Measurements from ENCODE around the gene ARL10. TPM values are rescaled to one million over a fixed set of nuclear protein-coding genes. Genes with fewer than 3 reads are reported as not detected.
A peak's percentile ranks its signal among the peaks of the same experiment; 100 is the strongest.

The ARL10 gene
- total RNA-seq, 2 donors from 2014 or later, result 1.3 to 2.8 TPM

- DNase-seq, result no peak
- Histone ChIP-seq H3K27ac (no peak overlapping the region), H3K9ac (ENCODE audit: low read depth in 2 of 2, low read length in 2 of 2) (no peak overlapping the region), H3K4me3 (no peak overlapping the region), H3K36me3 (no peaks in the 10 kb centered on the region), H3K4me1 (peaks cover 3% of the 10 kb centered on the region), H3K9me3 (no peaks in the 10 kb centered on the region), H3K27me3 (no peaks in the 10 kb centered on the region)
- intact Hi-C loops (cut with DNase I), result loop anchor here (10.0 kb wide), 1 partner anchor 124 kb away; the partner anchor contains the start of gene RNF44
- TF ChIP-seq CTCF (IDR thresholded peaks at IDR 0.05), result no peak
Observed at GRCh38 chr5:176410486-176411180, 45.3 kb downstream of the ARL10 start.

DNA sequence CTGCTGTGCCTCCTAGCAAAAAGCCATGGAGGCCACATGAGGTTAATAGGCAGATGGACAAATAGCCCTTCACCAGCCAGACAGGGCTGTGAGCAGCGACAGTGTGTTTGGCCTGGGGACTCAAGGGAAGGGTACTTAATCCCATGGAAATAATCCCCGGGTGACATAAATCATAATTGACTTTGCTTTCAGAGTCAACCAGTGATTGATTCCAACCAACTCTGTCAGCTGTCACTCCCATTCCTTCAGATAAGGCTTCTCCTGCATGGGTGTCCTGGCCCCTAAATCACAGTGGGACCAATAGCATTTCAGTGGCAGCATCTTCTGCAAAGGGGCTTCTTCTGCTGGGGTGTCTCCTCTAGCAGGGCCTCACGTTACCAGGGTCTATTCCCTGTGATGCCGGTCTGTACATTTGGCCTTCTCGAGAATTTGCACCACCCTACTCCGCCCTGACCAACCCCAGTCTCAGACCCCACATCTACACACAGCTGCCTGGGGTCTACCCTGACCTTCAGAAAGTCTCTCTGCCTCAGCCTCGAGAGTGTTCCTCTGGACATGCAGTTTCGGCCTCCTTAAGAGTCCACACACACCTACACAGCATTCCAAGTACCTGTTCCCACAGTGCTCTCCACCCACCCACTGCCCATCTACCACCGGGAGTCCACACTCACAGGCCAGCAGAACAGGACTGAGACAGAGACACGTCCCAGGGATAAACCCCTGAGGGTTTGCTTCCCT is 47.4 kb downstream of the ARL10 start:
- H3K36me3 ChIP-seq, result no peaks in the 10 kb centered on the region
- H3K27me3 ChIP-seq, result no peaks in the 10 kb centered on the region
- no peaks in the 10 kb centered on the region for H3K4me1 ChIP-seq
- H3K9me3 ChIP-seq, result no peaks in the 10 kb centered on the region
- intact Hi-C loops (cut with DNase I), result loop anchor here (10.0 kb wide), 1 partner anchor 122 kb away; the partner anchor contains the start of gene RNF44
- no peak overlapping the region for H3K9ac ChIP-seq (ENCODE audit: low read depth in 2 of 2, low read length in 2 of 2)
- H3K27ac ChIP-seq, result no peak overlapping the region
- H3K4me3 ChIP-seq, result no peak overlapping the region
- no peak for TF ChIP-seq CTCF (IDR thresholded peaks at IDR 0.05)
- DNase-seq, result no peak

GRCh38 chr5:176413255-176413565 is 47.9 kb downstream of the ARL10 start:
- no peak for DNase-seq
- Histone ChIP-seq H3K4me1 (no peaks in the 10 kb centered on the region), H3K27ac (no peak overlapping the region), H3K27me3 (no peaks in the 10 kb centered on the region), H3K36me3 (no peaks in the 10 kb centered on the region), H3K9ac (ENCODE audit: low read depth in 2 of 2, low read length in 2 of 2) (no peak overlapping the region), H3K4me3 (no peak overlapping the region), H3K9me3 (no peaks in the 10 kb centered on the region)
- TF ChIP-seq CTCF (IDR thresholded peaks at IDR 0.05), result no peak
- intact Hi-C loops (cut with DNase I), result loop anchor here (10.0 kb wide), 1 partner anchor 122 kb away; the partner anchor contains the start of gene RNF44

DNA sequence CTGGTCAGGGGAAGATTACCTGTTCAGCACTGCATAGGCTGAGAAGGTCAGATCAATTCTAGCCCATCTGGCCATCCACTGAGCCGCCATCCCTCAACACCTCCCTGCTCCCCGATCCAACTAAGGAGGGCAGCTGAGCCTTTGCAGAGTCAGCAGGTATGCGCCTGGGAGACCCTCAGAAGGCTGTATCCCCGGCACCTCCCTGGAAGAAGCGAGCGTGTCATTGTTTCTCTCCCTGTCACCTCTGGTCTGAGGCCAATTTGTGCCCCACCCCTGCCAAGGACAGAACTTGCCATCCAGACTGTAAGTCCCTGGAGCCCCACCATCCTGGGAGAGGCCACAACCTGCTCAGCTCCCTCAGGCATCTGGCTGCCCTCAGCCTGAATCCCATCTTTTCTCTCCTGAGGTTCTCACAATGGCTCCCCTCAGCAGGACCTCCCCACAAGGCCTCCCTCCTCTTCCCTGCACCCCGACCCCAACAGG is 48.5 kb downstream of the ARL10 start:
- no peak for TF ChIP-seq CTCF (IDR thresholded peaks at IDR 0.05)
- no peaks in the 10 kb centered on the region for H3K27me3 ChIP-seq
- H3K9ac ChIP-seq (ENCODE audit: low read depth in 2 of 2, low read length in 2 of 2), result peak overlapping the region; percentile 47 to 62
- no peak overlapping the region for H3K4me3 ChIP-seq
- no peak overlapping the region for H3K27ac ChIP-seq
- H3K36me3 ChIP-seq, result no peaks in the 10 kb centered on the region
- no peak for DNase-seq
- H3K4me1 ChIP-seq, result no peaks in the 10 kb centered on the region
- no peaks in the 10 kb centered on the region for H3K9me3 ChIP-seq
- intact Hi-C loops (cut with DNase I), result loop anchor here (10.0 kb wide), 1 partner anchor 121 kb away; the partner anchor contains the start of gene RNF44

- no peak overlapping the region for H3K27ac ChIP-seq
- no peaks in the 10 kb centered on the region for H3K36me3 ChIP-seq
- no peak for TF ChIP-seq CTCF (IDR thresholded peaks at IDR 0.05)
- H3K4me1 ChIP-seq, result no peaks in the 10 kb centered on the region
- peak overlapping the region; percentile 97 for H3K4me3 ChIP-seq
- no peaks in the 10 kb centered on the region for H3K9me3 ChIP-seq
- H3K9ac ChIP-seq (ENCODE audit: low read depth in 2 of 2, low read length in 2 of 2), result peak overlapping the region; percentile 62 to 99
- intact Hi-C loops (cut with DNase I), result loop anchor here (10.0 kb wide), 1 partner anchor 120 kb away; the partner anchor contains the start of gene RNF44
- H3K27me3 ChIP-seq, result no peaks in the 10 kb centered on the region
- no peak for DNase-seq
Observed at GRCh38 chr5:176414704-176415103, 49.4 kb downstream of the ARL10 start.

Data from colonic mucosa (tissue), 4 donors.